Panc1 (cell line): Measurements from ENCODE around the gene SMIM12. TPM values are rescaled to one million over a fixed set of nuclear protein-coding genes. Genes with fewer than 3 reads are reported as not detected.

ENCODE experiments used
- ATAC-seq: fragments of 200-7000 bp; cut with Tn5 transposase; 2 replicates; pipeline ENCODE4 v1.9.1; 2020; ENCODE audit warnings: mild to moderate bottlenecking, moderate library complexity
- BruUV-seq: library from RNA; stranded (reverse); fragments of 400-500 nt; replicated peaks from 2 replicates; lab custom pipeline; 2021; lab: Mats Ljungman, UMichigan
- CTCF ChIA-PET: fragments of 300-600 bp; sonication (Branson Sonifier 250); formaldehyde crosslinking; loops from one replicate; lab custom pipeline; 2022; ENCODE audit warnings: antibody characterized with exemption; lab: Charles Lee
- POLR2A ChIA-PET: fragments of 300-600 bp; sonication (Branson Sonifier 250); formaldehyde crosslinking; loops from one replicate; lab custom pipeline; 2022; ENCODE audit warnings: antibody characterized with exemption; lab: Charles Lee
- DNase-seq: peaks from one replicate; pipeline ENCODE4 v3.0.0-alpha.2; 2010; ENCODE audit warnings: low read depth, low spot score
- H3K27ac ChIP-seq: 2 replicates; pipeline ENCODE4 v1.5.1; 2011; ENCODE audit warnings: mild to moderate bottlenecking, low read length, inconsistent platforms
- H3K27me3 ChIP-seq: fragments of 200-500 bp; sonication (Bioruptor generic); 2 replicates; pipeline ENCODE4 v1.6.0; 2014; ENCODE audit warnings: low read length, inconsistent platforms; ENCODE audit not compliant: control insufficient read depth, insufficient read depth
- H3K36me3 ChIP-seq: fragments of 200-500 bp; sonication (Bioruptor generic); 2 replicates; pipeline ENCODE4 v1.5.1; 2014; ENCODE audit warnings: inconsistent platforms, mild to moderate bottlenecking, low read length, moderate library complexity; ENCODE audit not compliant: control insufficient read depth, insufficient read depth
- H3K4me1 ChIP-seq: 2 replicates; pipeline ENCODE4 v1.5.1; 2011; ENCODE audit warnings: inconsistent platforms, mild to moderate bottlenecking, low read length, moderate library complexity; ENCODE audit not compliant: control insufficient read depth, insufficient read depth
- H3K4me3 ChIP-seq, 2 experiments: 2 replicates each; pipeline ENCODE4 v1.5.1; 2011 to 2012; ENCODE audit warnings: low read depth in 2 of 2, low read length in 2 of 2, mild to moderate bottlenecking in 2 of 2, inconsistent platforms in 1 of 2, moderate library complexity in 1 of 2
- H3K9me3 ChIP-seq: fragments of 200-500 bp; sonication (Bioruptor generic); 2 replicates; pipeline ENCODE4 v1.5.1; 2014; ENCODE audit warnings: low read depth, mild to moderate bottlenecking, inconsistent platforms, low read length, moderate library complexity; ENCODE audit not compliant: control insufficient read depth, insufficient read depth
- POLR2AphosphoS5 ChIP-seq: IDR thresholded peaks from 2 replicates; pipeline ENCODE4 v1.6.1; 2012; ENCODE audit warnings: mild to moderate bottlenecking, low read depth, low read length, moderate library complexity
- SIN3A ChIP-seq: IDR thresholded peaks from 2 replicates; pipeline ENCODE4 v1.6.1; 2012; ENCODE audit warnings: low read depth, mild to moderate bottlenecking, low read length, moderate library complexity, borderline replicate concordance; ENCODE audit not compliant: insufficient read depth
- TCF7L2 ChIP-seq: IDR thresholded peaks from 2 replicates; pipeline ENCODE4 v1.6.1; 2011; ENCODE audit warnings: mild to moderate bottlenecking, low read depth, low read length, inconsistent platforms
- in situ Hi-C: cut with HindIII; loops from 2 replicates; pipeline ENCODE4 v1.10.0; 2016; ENCODE audit warnings: low sequenced_read_pairs, low pct_unique_long_range_greater_than_20kb
- intact Hi-C: fragments of 100-400 bp; cut with micrococcal nuclease; formaldehyde crosslinking; loops from one replicate; pipeline ENCODE4 v1.10.0; 2022; ENCODE audit not compliant: unreplicated experiment
- total RNA-seq: library from RNA; stranded (reverse); gene quantifications from one replicate; pipeline ENCODE4 v1.2.1, GENCODE V29; 2021; ENCODE audit not compliant: unreplicated experiment
- TF ChIP-seq, protein P1 (sequence below): fragments of 450-650 bp; IDR thresholded peaks from 2 replicates; pipeline ENCODE4 v1.5.1; 2017; ENCODE audit warnings: mild to moderate bottlenecking
- TF ChIP-seq, protein P2 (sequence below), 2 experiments: IDR thresholded peaks; 2 replicates each; pipeline ENCODE4 v1.6.1; 2011 to 2012; ENCODE audit warnings: low read depth in 2 of 2, control low read depth in 1 of 2, low read length in 1 of 2, mild to moderate bottlenecking in 1 of 2, moderate library complexity in 1 of 2; ENCODE audit not compliant: insufficient read depth in 1 of 2

SMIM12 gene
- total RNA-seq, 1 experiment from 2014 or later: 47.5 TPM

GRCh38 chr1:34839526-34840305 is 19.8 kb downstream of the SMIM12 start:
- DNase-seq (no peak), ATAC-seq (no peak)
- POLR2A ChIA-PET: no interaction called here
- TF ChIP-seq TCF7L2 (no peak), POLR2AphosphoS5 (no peak), SIN3A (no peak)
- TF ChIP-seq, protein P1, sequence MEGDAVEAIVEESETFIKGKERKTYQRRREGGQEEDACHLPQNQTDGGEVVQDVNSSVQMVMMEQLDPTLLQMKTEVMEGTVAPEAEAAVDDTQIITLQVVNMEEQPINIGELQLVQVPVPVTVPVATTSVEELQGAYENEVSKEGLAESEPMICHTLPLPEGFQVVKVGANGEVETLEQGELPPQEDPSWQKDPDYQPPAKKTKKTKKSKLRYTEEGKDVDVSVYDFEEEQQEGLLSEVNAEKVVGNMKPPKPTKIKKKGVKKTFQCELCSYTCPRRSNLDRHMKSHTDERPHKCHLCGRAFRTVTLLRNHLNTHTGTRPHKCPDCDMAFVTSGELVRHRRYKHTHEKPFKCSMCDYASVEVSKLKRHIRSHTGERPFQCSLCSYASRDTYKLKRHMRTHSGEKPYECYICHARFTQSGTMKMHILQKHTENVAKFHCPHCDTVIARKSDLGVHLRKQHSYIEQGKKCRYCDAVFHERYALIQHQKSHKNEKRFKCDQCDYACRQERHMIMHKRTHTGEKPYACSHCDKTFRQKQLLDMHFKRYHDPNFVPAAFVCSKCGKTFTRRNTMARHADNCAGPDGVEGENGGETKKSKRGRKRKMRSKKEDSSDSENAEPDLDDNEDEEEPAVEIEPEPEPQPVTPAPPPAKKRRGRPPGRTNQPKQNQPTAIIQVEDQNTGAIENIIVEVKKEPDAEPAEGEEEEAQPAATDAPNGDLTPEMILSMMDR: no peak
- TF ChIP-seq, protein P2, sequence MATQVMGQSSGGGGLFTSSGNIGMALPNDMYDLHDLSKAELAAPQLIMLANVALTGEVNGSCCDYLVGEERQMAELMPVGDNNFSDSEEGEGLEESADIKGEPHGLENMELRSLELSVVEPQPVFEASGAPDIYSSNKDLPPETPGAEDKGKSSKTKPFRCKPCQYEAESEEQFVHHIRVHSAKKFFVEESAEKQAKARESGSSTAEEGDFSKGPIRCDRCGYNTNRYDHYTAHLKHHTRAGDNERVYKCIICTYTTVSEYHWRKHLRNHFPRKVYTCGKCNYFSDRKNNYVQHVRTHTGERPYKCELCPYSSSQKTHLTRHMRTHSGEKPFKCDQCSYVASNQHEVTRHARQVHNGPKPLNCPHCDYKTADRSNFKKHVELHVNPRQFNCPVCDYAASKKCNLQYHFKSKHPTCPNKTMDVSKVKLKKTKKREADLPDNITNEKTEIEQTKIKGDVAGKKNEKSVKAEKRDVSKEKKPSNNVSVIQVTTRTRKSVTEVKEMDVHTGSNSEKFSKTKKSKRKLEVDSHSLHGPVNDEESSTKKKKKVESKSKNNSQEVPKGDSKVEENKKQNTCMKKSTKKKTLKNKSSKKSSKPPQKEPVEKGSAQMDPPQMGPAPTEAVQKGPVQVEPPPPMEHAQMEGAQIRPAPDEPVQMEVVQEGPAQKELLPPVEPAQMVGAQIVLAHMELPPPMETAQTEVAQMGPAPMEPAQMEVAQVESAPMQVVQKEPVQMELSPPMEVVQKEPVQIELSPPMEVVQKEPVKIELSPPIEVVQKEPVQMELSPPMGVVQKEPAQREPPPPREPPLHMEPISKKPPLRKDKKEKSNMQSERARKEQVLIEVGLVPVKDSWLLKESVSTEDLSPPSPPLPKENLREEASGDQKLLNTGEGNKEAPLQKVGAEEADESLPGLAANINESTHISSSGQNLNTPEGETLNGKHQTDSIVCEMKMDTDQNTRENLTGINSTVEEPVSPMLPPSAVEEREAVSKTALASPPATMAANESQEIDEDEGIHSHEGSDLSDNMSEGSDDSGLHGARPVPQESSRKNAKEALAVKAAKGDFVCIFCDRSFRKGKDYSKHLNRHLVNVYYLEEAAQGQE (IDR thresholded peaks at IDR 0.05; ENCODE audit: insufficient read depth in 1 of 2, low read depth in 2 of 2, low read length in 1 of 2): no peak
- CTCF ChIA-PET: no interaction called here
- intact Hi-C loops: no loop called here
- Histone ChIP-seq H3K27ac (no peak overlapping the region), H3K4me1 (no peaks in the 10 kb centered on the region), H3K4me3 (no peak overlapping the region), H3K27me3 (no peaks in the 10 kb centered on the region), H3K36me3 (no peaks in the 10 kb centered on the region), H3K9me3 (no peaks in the 10 kb centered on the region)
- no TSS peak for BruUV-seq
- in situ Hi-C loops: no loop called here

GRCh38 chr1:34833711-34834110 is 25.8 kb downstream of the SMIM12 start:
- Histone ChIP-seq H3K27me3 (no peaks in the 10 kb centered on the region), H3K9me3 (no peaks in the 10 kb centered on the region), H3K4me3 (no peak overlapping the region), H3K27ac (no peak overlapping the region), H3K36me3 (no peaks in the 10 kb centered on the region), H3K4me1 (no peaks in the 10 kb centered on the region)
- BruUV-seq: no TSS peak
- ChIA-PET POLR2A (no interaction called here), CTCF (no interaction called here)
- in situ Hi-C loops: no loop called here
- TF ChIP-seq, protein P2 (IDR thresholded peaks at IDR 0.05; ENCODE audit: insufficient read depth in 1 of 2, low read depth in 2 of 2, low read length in 1 of 2): no peak
- TF ChIP-seq, protein P1: no peak
- TF ChIP-seq TCF7L2 (no peak), SIN3A (no peak), POLR2AphosphoS5 (no peak)
- intact Hi-C loops: no loop called here
- DNase-seq (no peak), ATAC-seq (no peak)
